Measurements from ENCODE around the gene ZNF341. TPM values are rescaled to one million over a fixed set of nuclear protein-coding genes. Genes with fewer than 3 reads are reported as not detected.

The ZNF341 gene
- total and polyA plus RNA-seq, 9 of the 15 experiments (the other 6 are each of a cell fraction or from before 2014, with no cell fraction given) = 0.08 to 2.6 (median 1.0) TPM

GRCh38 chr20:33688938-33689424, 42.8 kb upstream of the ZNF341 start (continued):
- TF ChIP-seq ZSCAN32 (CRISPR knock-in tag; IDR thresholded peaks at IDR 0.05) (no peak), EZH2 (IDR thresholded peaks at IDR 0.05; ENCODE audit: borderline replicate concordance, low read depth, low read length) (no peak), ZNF140 (CRISPR knock-in tag; IDR thresholded peaks at IDR 0.05) (no peak), BRD9 (IDR thresholded peaks at IDR 0.05; ENCODE audit: low read depth, partially characterized antibody) (peak; percentile 67), ZNF592 (IDR thresholded peaks at IDR 0.05) (peak; percentile 51; the same call in 1 of the 2 replicates), ZNF57 (CRISPR knock-in tag; IDR thresholded peaks at IDR 0.05) (no peak), ARID3A (IDR thresholded peaks at IDR 0.05; ENCODE audit: borderline replicate concordance, low read depth, low read length) (peak; percentile 48; the same call in 1 of the 2 replicates), ZNF780A (CRISPR knock-in tag; IDR thresholded peaks at IDR 0.05) (no peak), RBFOX2 (IDR thresholded peaks at IDR 0.05; ENCODE audit: low read depth, low read length) (no peak), ARID4B (CRISPR knock-in tag; IDR thresholded peaks at IDR 0.05) (no peak), CREB3L1 (IDR thresholded peaks at IDR 0.05; ENCODE audit: borderline replicate concordance, low read depth) (no peak), ARID2 (IDR thresholded peaks at IDR 0.05) (no peak), SOX6 (IDR thresholded peaks at IDR 0.05) (peak; percentile 88), HINFP (tag; conservative IDR thresholded peaks at IDR 0.05; ENCODE audit: low read depth) (no peak), ZNF41 (CRISPR knock-in tag; conservative IDR thresholded peaks at IDR 0.05) (no peak)

All from K562 (cell line).